Panc1 (cell line): Measurements from ENCODE around the gene FH.

ENCODE experiments used
- POLR2AphosphoS5 ChIP-seq: IDR thresholded peaks from 2 replicates; pipeline ENCODE4 v1.6.1; 2012; ENCODE audit warnings: mild to moderate bottlenecking, low read depth, low read length, moderate library complexity
- TCF7L2 ChIP-seq: IDR thresholded peaks from 2 replicates; pipeline ENCODE4 v1.6.1; 2011; ENCODE audit warnings: mild to moderate bottlenecking, low read depth, low read length, inconsistent platforms
- TF ChIP-seq, protein P1 (sequence below): fragments of 450-650 bp; IDR thresholded peaks from 2 replicates; pipeline ENCODE4 v1.5.1; 2017; ENCODE audit warnings: mild to moderate bottlenecking
- TF ChIP-seq, protein P2 (sequence below), 2 experiments: IDR thresholded peaks; 2 replicates each; pipeline ENCODE4 v1.6.1; 2011 to 2012; ENCODE audit warnings: low read depth in 2 of 2, control low read depth in 1 of 2, low read length in 1 of 2, mild to moderate bottlenecking in 1 of 2, moderate library complexity in 1 of 2; ENCODE audit not compliant: insufficient read depth in 1 of 2

DNA sequence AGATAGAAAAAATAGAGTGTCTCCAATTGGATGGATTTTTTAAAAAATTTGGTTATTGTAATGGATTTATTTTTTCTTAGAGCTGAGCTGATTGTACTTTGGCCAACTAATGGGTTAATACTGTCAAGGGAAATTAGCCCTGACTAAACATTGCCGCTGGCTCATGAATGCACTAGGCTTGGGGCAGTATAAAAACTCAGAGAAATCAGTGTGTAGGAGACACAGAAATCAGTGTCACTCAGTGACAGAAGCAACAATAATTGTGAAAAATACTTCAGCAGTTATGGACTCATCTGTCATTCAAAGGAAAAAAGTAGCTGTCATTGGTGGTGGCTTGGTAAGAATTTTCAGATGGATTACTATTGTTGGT is 12.6 kb upstream of the FH start, which contains the start of gene KMO:
- TF ChIP-seq, protein P1, sequence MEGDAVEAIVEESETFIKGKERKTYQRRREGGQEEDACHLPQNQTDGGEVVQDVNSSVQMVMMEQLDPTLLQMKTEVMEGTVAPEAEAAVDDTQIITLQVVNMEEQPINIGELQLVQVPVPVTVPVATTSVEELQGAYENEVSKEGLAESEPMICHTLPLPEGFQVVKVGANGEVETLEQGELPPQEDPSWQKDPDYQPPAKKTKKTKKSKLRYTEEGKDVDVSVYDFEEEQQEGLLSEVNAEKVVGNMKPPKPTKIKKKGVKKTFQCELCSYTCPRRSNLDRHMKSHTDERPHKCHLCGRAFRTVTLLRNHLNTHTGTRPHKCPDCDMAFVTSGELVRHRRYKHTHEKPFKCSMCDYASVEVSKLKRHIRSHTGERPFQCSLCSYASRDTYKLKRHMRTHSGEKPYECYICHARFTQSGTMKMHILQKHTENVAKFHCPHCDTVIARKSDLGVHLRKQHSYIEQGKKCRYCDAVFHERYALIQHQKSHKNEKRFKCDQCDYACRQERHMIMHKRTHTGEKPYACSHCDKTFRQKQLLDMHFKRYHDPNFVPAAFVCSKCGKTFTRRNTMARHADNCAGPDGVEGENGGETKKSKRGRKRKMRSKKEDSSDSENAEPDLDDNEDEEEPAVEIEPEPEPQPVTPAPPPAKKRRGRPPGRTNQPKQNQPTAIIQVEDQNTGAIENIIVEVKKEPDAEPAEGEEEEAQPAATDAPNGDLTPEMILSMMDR = no peak
- no peak for TF ChIP-seq POLR2AphosphoS5
- no peak for TF ChIP-seq TCF7L2
- TF ChIP-seq, protein P2, sequence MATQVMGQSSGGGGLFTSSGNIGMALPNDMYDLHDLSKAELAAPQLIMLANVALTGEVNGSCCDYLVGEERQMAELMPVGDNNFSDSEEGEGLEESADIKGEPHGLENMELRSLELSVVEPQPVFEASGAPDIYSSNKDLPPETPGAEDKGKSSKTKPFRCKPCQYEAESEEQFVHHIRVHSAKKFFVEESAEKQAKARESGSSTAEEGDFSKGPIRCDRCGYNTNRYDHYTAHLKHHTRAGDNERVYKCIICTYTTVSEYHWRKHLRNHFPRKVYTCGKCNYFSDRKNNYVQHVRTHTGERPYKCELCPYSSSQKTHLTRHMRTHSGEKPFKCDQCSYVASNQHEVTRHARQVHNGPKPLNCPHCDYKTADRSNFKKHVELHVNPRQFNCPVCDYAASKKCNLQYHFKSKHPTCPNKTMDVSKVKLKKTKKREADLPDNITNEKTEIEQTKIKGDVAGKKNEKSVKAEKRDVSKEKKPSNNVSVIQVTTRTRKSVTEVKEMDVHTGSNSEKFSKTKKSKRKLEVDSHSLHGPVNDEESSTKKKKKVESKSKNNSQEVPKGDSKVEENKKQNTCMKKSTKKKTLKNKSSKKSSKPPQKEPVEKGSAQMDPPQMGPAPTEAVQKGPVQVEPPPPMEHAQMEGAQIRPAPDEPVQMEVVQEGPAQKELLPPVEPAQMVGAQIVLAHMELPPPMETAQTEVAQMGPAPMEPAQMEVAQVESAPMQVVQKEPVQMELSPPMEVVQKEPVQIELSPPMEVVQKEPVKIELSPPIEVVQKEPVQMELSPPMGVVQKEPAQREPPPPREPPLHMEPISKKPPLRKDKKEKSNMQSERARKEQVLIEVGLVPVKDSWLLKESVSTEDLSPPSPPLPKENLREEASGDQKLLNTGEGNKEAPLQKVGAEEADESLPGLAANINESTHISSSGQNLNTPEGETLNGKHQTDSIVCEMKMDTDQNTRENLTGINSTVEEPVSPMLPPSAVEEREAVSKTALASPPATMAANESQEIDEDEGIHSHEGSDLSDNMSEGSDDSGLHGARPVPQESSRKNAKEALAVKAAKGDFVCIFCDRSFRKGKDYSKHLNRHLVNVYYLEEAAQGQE (IDR thresholded peaks at IDR 0.05; ENCODE audit: insufficient read depth in 1 of 2, low read depth in 2 of 2, low read length in 1 of 2) = no peak
